ENCODE measurements around the gene MUTYH. TPM values are rescaled to one million over a fixed set of nuclear protein-coding genes. Genes with fewer than 3 reads are reported as not detected.
"Not testable (repeated sequence)": the region's sequence is repeated elsewhere in the genome, so short reads cannot be mapped to it uniquely, and the experiment has no call there.

Gene MUTYH
- total RNA-seq, 4 donors from 2014 or later = 12.6 to 49.2 (median 26.3) TPM

DNA sequence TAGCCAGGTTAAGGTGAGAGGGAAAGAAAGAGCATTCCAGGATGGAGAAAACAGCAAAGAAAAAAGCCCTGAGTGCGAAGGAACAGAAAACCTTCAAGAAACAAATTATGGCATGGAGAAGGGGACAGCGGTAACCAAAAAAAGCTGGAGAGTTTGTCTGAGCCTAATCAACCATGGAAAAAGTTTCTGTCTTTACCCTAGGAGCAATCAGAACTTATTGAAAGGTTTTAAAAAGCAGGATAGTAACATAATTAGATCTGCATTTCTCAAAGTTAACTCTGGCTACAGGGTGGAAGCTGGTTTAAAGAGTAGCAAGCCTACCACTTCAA, 39.6 kb downstream of the MUTYH start:
- no peak for DNase-seq
- intact Hi-C loops (cut with DNase I; ENCODE audit: low total_unique reads) = loop anchor here (5.0 kb wide), 1 partner anchor 288 kb away; the partner anchor contains the start of genes HECTD3 and UROD
- Histone ChIP-seq H3K36me3 (no peaks in the 10 kb centered on the region), H3K4me3 (no peak overlapping the region), H3K4me1 (peaks cover 0 to 6% of the 10 kb centered on the region in 2 donors), H3K27me3 (no peaks in the 10 kb centered on the region), H3K27ac (no peak overlapping the region), H3K9me3 (no peaks in the 10 kb centered on the region)
- TF ChIP-seq CTCF (IDR thresholded peaks at IDR 0.05) = no peak
- no peak for TF ChIP-seq POLR2A (IDR thresholded peaks at IDR 0.05)

- H3K4me1 ChIP-seq = peaks cover 0 to 6% of the 10 kb centered on the region in 2 donors
- TF ChIP-seq POLR2A (IDR thresholded peaks at IDR 0.05) (no peak), CTCF (IDR thresholded peaks at IDR 0.05) (peak; percentile 56 to 86 (median 78))
- H3K36me3 ChIP-seq = no peaks in the 10 kb centered on the region
- intact Hi-C loops (cut with DNase I; ENCODE audit: low total_unique reads) = loop anchor here (5.0 kb wide), 1 partner anchor 288 kb away; the partner anchor contains the start of genes HECTD3 and UROD
- no peaks in the 10 kb centered on the region for H3K27me3 ChIP-seq
- H3K9me3 ChIP-seq = no peaks in the 10 kb centered on the region
- H3K4me3 ChIP-seq = no peak overlapping the region
- H3K27ac ChIP-seq = no peak overlapping the region
- peak; percentile 33 to 58 for DNase-seq
Measured at GRCh38 chr1:45299981-45300668, 40.1 kb downstream of the MUTYH start.

DNA sequence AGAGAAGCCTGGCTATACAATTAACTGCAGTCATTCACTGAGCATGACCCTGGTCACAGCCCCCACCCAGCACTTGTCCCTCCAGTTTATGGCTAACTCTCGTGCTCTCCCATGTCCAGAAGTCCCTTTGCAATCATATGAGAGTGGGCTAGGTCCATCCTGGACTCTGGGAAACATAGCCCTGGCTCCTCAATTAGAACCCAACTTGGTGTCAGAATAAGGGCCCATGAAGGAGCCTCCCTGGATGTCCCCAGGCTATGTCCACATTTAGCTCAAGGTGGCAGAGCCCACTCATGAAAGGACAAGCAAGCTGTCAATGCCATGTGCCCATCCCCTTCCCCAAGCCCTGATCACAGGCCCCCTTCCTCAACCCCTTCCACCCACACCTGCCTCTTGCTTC, 40.9 kb downstream of the MUTYH start:
- Histone ChIP-seq H3K4me3 (no peak overlapping the region), H3K27ac (no peak overlapping the region), H3K36me3 (no peaks in the 10 kb centered on the region), H3K9me3 (no peaks in the 10 kb centered on the region), H3K27me3 (no peaks in the 10 kb centered on the region), H3K4me1 (no peaks in the 10 kb centered on the region)
- TF ChIP-seq CTCF (IDR thresholded peaks at IDR 0.05) (no peak), POLR2A (IDR thresholded peaks at IDR 0.05) (no peak)
- no peak for DNase-seq
- intact Hi-C loops (cut with DNase I; ENCODE audit: low total_unique reads) = no loop called here

DNA sequence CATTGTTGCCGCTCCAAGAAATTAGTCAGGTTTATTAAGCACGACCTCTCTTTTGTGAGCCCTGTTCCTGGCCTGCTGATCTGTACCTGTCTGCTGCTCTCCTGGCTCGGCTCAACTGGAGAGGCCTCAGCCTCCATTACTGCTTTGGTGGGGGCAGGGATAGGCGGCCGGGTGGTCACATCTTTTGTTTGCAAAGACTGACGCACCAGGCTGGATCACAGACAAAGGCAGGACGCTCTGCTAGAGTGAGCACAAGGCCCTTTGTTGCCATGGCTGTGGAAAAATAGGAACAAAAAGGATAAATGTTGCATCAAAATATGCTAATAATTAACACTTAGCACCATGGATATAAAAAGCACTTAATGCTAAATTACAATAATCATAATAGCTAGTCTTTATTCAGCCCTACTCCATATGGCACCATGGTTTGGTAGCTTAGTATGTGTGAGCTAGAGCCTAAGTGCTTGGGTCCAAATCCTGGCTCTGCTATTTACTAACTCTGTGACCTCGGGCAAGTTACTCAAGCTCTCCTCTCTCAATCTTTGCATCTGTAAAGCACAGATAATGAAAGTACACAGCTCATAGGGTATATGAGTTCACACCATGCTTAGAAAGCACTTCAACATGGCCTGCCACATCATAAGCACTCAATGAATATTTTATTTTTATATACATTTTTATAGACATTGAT, 42.4 kb downstream of the MUTYH start:
- intact Hi-C loops (cut with DNase I; ENCODE audit: low total_unique reads) = no loop called here
- DNase-seq = no peak
- Histone ChIP-seq H3K27me3 (no peaks in the 10 kb centered on the region), H3K36me3 (no peaks in the 10 kb centered on the region), H3K27ac (no peak overlapping the region), H3K4me3 (no peak overlapping the region), H3K9me3 (no peaks in the 10 kb centered on the region), H3K4me1 (no peaks in the 10 kb centered on the region)
- TF ChIP-seq CTCF (IDR thresholded peaks at IDR 0.05) = no peak
- no peak for TF ChIP-seq POLR2A (IDR thresholded peaks at IDR 0.05)

GRCh38 chr1:45291716-45292115, 48.5 kb downstream of the MUTYH start:
- DNase-seq = no peak

GRCh38 chr1:45291002-45291401, 49.2 kb downstream of the MUTYH start:
- H3K9me3 ChIP-seq; H3K4me3 ChIP-seq; intact Hi-C loops (cut with DNase I; ENCODE audit: low total_unique reads); H3K27ac ChIP-seq; H3K27me3 ChIP-seq; DNase-seq; H3K36me3 ChIP-seq; H3K4me1 ChIP-seq: not testable (repeated sequence)

More at GRCh38 chr1:45291716-45292115, 48.5 kb downstream of the MUTYH start:
- H3K27ac ChIP-seq = no peak overlapping the region
- no peak overlapping the region for H3K4me3 ChIP-seq
- H3K27me3 ChIP-seq = no peaks in the 10 kb centered on the region
- no peaks in the 10 kb centered on the region for H3K36me3 ChIP-seq
- no peaks in the 10 kb centered on the region for H3K4me1 ChIP-seq
- intact Hi-C loops (cut with DNase I; ENCODE audit: low total_unique reads) = no loop called here
- TF ChIP-seq CTCF (IDR thresholded peaks at IDR 0.05) (no peak), POLR2A (IDR thresholded peaks at IDR 0.05) (no peak)
- H3K9me3 ChIP-seq = no peaks in the 10 kb centered on the region

DNA sequence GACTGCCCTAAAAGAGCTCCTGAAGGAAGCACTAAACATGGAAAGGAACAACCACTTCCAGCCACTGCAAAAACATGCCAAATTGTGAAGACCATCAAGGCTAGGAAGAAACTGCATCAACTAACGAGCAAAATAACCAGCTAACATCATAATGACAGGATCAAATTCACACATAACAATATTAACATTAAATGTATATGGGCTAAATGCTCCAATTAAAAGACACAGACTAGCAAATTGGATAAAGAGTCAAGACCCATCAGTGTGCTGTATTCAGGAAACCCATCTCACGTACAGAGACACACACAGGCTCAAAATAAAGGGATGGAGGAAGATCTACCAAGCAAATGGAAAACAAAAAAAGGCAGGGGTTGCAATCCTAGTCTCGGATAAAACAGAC, 53.7 kb downstream of the MUTYH start:
- intact Hi-C loops (cut with DNase I; ENCODE audit: low total_unique reads); H3K9me3 ChIP-seq; H3K4me3 ChIP-seq; H3K4me1 ChIP-seq; DNase-seq; H3K36me3 ChIP-seq; H3K27ac ChIP-seq; H3K27me3 ChIP-seq: not testable (repeated sequence)

DNA sequence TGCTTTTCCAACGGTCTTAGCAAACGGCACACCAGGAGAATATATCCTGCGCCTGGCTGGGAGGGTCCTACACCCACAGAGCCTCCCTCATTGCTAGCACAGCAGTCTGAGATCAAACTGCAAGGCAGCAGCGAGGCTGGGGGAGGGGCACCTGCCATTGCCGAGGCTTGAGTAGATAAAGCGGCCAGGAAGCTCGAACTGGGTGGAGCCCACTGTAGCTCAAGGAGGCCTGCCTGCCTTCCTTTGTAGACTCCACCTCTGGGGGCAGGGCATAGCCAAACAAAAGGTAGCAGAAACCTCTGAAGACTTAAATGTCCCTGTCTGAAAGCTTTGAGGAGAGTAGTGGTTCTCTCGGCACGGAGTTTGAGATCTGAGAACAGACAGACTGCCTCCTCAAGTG, 55.4 kb downstream of the MUTYH start:
- H3K9me3 ChIP-seq; DNase-seq; H3K36me3 ChIP-seq; intact Hi-C loops (cut with DNase I; ENCODE audit: low total_unique reads); H3K27ac ChIP-seq; H3K27me3 ChIP-seq; H3K4me1 ChIP-seq; H3K4me3 ChIP-seq: not testable (repeated sequence)

All from uterus (tissue), 4 donors.